PC-3 (cell line): ENCODE data around the gene ST8SIA5.

Experiments used
- CTCF ChIP-seq: fragments of 300-600 bp; sonication (generic); conservative IDR thresholded peaks from 2 replicates; pipeline ENCODE4 v1.5.1; 2017; ENCODE audit warnings: antibody characterized with exemption, low read depth, mild to moderate bottlenecking, low read length
- EZH2 ChIP-seq: fragments of 300-600 bp; sonication (generic); IDR thresholded peaks from one replicate; pipeline ENCODE4 v1.6.1; 2017; ENCODE audit warnings: antibody characterized with exemption, mild to moderate bottlenecking, low read length; ENCODE audit not compliant: unreplicated experiment

- TF ChIP-seq EZH2 (no peak), CTCF (no peak)
These were observed 3.0 kb upstream of the ST8SIA5 start for GRCh38 chr18:46759890-46760289.
